Parathyroid adenoma (tissue), 2 donors: ENCODE data around the gene ZNF808.
"Not testable (repeated sequence)": the region's sequence is repeated elsewhere in the genome, so short reads cannot be mapped to it uniquely, and the experiment has no call there.

ENCODE experiments used
- H2AFZ ChIP-seq: fragments of 300-600 bp; sonication (generic); one replicate; pipeline ENCODE4 v1.7.0; 2017; ENCODE audit warnings: antibody characterized with exemption, mild to moderate bottlenecking
- H3K27ac ChIP-seq: fragments of 300-600 bp; sonication (generic); one replicate; pipeline ENCODE4 v1.7.0; 2017
- H3K27me3 ChIP-seq: fragments of 300-600 bp; sonication (generic); one replicate; pipeline ENCODE4 v1.7.0; 2017; ENCODE audit warnings: low read length; ENCODE audit not compliant: control insufficient read depth, insufficient read depth
- H3K36me3 ChIP-seq: fragments of 300-600 bp; sonication (generic); one replicate; pipeline ENCODE4 v1.7.0; 2017; ENCODE audit warnings: low read length; ENCODE audit not compliant: control insufficient read depth, insufficient read depth
- H3K4me1 ChIP-seq: fragments of 300-600 bp; sonication (generic); one replicate; pipeline ENCODE4 v1.7.0; 2017; ENCODE audit warnings: control low read depth
- H3K4me2 ChIP-seq: fragments of 300-600 bp; sonication (generic); one replicate; pipeline ENCODE4 v1.7.0; 2017; ENCODE audit warnings: low read length
- H3K4me3 ChIP-seq: fragments of 300-600 bp; sonication (generic); one replicate; pipeline ENCODE4 v1.7.0; 2017; ENCODE audit warnings: low read depth, low read length
- H3K79me2 ChIP-seq: fragments of 300-600 bp; sonication (generic); one replicate; pipeline ENCODE4 v1.7.0; 2017; ENCODE audit warnings: control low read depth
- H3K9ac ChIP-seq: fragments of 300-600 bp; sonication (generic); one replicate; pipeline ENCODE4 v1.7.0; 2017; ENCODE audit warnings: mild to moderate bottlenecking
- H3K9me3 ChIP-seq: fragments of 300-600 bp; sonication (generic); one replicate; pipeline ENCODE4 v1.7.0; 2017; ENCODE audit warnings: low read length; ENCODE audit not compliant: control insufficient read depth
- TF ChIP-seq, protein P1 (sequence below): fragments of 300-600 bp; sonication (generic); IDR thresholded peaks from one replicate; pipeline ENCODE4 v1.7.0; 2017; ENCODE audit warnings: antibody characterized with exemption, mild to moderate bottlenecking
- donor health status: primary hyperparathyroidism.

Gene ZNF808

DNA sequence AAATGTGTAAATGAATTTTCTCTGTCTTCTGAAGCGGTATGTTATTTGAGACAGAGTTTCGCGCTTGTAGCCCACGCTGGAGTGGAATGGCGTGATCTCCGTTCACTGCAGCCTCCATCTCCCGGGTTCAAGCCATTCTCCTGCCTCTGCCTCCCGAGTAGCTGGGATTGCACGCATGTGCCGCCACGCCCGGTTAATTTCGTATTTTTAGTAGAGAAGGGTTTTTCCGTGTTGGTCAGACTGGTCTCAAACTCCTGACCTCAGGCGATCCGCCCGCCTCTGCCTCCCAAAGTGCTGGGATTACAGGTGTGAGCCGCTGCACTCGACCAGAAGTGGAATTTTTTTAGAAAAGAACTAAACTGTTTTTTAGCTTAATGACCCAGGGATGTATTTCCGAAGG, 3.4 kb upstream of the ZNF808 start:
- TF ChIP-seq, protein P1, sequence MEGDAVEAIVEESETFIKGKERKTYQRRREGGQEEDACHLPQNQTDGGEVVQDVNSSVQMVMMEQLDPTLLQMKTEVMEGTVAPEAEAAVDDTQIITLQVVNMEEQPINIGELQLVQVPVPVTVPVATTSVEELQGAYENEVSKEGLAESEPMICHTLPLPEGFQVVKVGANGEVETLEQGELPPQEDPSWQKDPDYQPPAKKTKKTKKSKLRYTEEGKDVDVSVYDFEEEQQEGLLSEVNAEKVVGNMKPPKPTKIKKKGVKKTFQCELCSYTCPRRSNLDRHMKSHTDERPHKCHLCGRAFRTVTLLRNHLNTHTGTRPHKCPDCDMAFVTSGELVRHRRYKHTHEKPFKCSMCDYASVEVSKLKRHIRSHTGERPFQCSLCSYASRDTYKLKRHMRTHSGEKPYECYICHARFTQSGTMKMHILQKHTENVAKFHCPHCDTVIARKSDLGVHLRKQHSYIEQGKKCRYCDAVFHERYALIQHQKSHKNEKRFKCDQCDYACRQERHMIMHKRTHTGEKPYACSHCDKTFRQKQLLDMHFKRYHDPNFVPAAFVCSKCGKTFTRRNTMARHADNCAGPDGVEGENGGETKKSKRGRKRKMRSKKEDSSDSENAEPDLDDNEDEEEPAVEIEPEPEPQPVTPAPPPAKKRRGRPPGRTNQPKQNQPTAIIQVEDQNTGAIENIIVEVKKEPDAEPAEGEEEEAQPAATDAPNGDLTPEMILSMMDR = no peak
- Histone ChIP-seq H3K9me3 (no peaks in the 10 kb centered on the region), H3K36me3 (no peaks in the 10 kb centered on the region)

DNA sequence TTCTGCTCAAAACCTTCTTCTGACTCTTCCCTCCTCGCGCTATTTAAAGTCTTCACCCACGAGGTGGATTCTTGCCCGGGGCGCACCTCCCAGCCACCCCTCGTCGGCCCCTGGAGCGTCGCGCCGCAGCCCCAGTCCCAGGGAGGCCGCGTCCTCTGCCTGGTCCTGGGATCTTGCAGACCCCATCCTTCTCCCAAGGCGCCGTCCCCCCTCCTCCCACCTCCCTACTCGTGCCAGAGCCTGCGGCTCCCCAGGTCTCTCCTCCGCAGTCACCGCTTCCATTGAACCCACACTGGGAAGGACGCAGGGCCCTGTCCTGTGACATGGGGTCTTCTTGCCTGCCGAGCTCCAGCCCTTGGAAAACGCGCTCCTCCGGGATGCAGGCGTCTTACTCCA, 486 bp downstream of the ZNF808 start:
- TF ChIP-seq, protein P1 = no peak
- peaks cover 14% of the 10 kb centered on the region for H3K79me2 ChIP-seq
- peak overlapping the region; percentile 84 for H3K27ac ChIP-seq
- H3K27me3 ChIP-seq = no peaks in the 10 kb centered on the region
- no peaks in the 10 kb centered on the region for H3K4me1 ChIP-seq
- peak overlapping the region; percentile 42 for H3K9ac ChIP-seq
- peak overlapping the region; percentile 79 for H2AFZ ChIP-seq
- no peaks in the 10 kb centered on the region for H3K9me3 ChIP-seq
- peak overlapping the region; percentile 86 for H3K4me2 ChIP-seq
- H3K36me3 ChIP-seq = no peaks in the 10 kb centered on the region
- H3K4me3 ChIP-seq = peak overlapping the region; percentile 75

More for the DNA sequence above, 3.4 kb upstream of the ZNF808 start:
- H3K27me3 ChIP-seq = no peaks in the 10 kb centered on the region
- no peak overlapping the region for H3K27ac ChIP-seq
- H2AFZ ChIP-seq = no peak overlapping the region
- H3K9ac ChIP-seq = no peak overlapping the region
- peaks cover 3% of the 10 kb centered on the region for H3K79me2 ChIP-seq
- H3K4me1 ChIP-seq = no peaks in the 10 kb centered on the region
- no peak overlapping the region for H3K4me2 ChIP-seq
- H3K4me3 ChIP-seq = no peak overlapping the region

DNA sequence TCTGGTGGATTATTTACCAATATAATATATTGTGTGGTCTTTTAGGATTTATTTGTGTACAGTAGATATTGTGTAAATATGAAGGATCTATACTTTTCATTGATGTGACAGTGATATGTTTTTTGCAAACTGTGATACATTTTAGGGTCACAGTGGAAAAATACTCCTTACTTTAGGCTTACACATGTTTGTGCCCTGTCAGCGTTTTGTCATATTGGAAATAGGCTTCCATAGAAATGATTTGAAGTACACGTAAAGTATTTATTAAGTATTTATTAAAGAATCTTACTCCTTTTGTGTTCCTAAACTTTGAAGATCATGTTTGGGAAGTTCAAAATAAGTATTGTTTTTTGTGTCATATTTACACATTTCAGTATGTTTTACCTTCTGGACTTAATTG, 5.0 kb downstream of the ZNF808 start:
- Histone ChIP-seq H3K27ac (no peak overlapping the region), H3K9me3 (no peaks in the 10 kb centered on the region), H3K27me3 (no peaks in the 10 kb centered on the region), H3K4me1 (no peaks in the 10 kb centered on the region), H3K36me3 (no peaks in the 10 kb centered on the region), H3K79me2 (peaks cover 22% of the 10 kb centered on the region), H3K4me2 (no peak overlapping the region), H3K9ac (no peak overlapping the region), H2AFZ (no peak overlapping the region), H3K4me3 (no peak overlapping the region)
- TF ChIP-seq, protein P1 = no peak

DNA sequence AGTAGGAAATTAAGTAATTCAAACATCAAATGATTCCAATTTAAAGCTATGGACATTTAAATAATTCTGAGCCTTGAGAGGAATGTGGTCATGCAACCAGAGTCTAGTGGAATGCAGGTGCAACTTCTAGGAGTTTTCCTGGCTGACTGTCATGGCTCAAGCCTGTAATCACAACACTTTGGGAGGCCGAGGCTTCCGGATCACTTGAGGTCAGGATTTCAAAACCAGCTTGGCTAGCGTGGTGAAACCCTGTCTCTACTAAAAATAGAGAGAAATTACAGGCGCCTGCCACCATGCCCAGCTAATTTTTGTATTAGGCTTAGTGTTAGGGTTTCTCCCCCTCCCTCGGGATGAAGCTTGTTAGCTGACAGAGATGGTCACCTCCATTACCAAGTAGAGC, 6.4 kb downstream of the ZNF808 start:
- peak overlapping the region; percentile 24 for H3K4me3 ChIP-seq
- no peaks in the 10 kb centered on the region for H3K4me1 ChIP-seq
- no peaks in the 10 kb centered on the region for H3K27me3 ChIP-seq
- peaks cover 19% of the 10 kb centered on the region for H3K79me2 ChIP-seq
- no peak overlapping the region for H3K9ac ChIP-seq
- TF ChIP-seq, protein P1 = no peak
- no peak overlapping the region for H2AFZ ChIP-seq
- peak overlapping the region; percentile 70 for H3K27ac ChIP-seq
- no peaks in the 10 kb centered on the region for H3K9me3 ChIP-seq
- H3K36me3 ChIP-seq = no peaks in the 10 kb centered on the region
- peak overlapping the region; percentile 47 for H3K4me2 ChIP-seq

DNA sequence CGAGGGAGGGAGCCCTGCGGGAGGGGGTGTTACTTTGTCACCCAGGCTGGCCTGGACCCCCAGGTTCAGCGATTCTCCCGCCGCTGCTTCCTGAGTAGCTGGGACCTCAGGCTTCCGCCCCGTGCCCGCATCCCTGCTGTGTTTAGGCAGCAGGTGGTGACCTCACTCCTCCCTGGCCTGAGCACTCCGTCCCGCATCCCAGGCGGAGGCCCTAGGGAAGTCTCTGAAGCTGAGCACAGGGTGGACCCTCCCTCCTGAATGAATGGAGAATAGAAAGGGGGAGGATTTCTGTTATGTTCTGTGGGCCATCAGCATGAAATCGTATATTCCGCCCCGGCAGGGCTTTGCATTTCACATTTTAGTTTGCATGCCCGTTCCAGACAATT, 7.9 kb downstream of the ZNF808 start:
- peak overlapping the region; percentile 61 for H3K27ac ChIP-seq
- peak overlapping the region; percentile 27 for H3K4me2 ChIP-seq
- peak overlapping the region; percentile 57 for H3K4me3 ChIP-seq
- H3K79me2 ChIP-seq = peaks cover 21% of the 10 kb centered on the region
- peak overlapping the region; percentile 11 for H2AFZ ChIP-seq
- H3K9ac ChIP-seq, H3K9me3 ChIP-seq, H3K27me3 ChIP-seq, H3K36me3 ChIP-seq, H3K4me1 ChIP-seq: not testable (repeated sequence)
